Inferior parietal cortex (tissue), 1 donor: ENCODE data around the gene NAXE.
"Not testable (repeated sequence)": the region's sequence is repeated elsewhere in the genome, so short reads cannot be mapped to it uniquely, and the experiment has no call there.

Experiments used
- DNase-seq: peaks from one replicate; pipeline ENCODE4 v3.0.0-alpha.2; 2016; ENCODE audit errors: extremely low spot score

Gene NAXE

DNA sequence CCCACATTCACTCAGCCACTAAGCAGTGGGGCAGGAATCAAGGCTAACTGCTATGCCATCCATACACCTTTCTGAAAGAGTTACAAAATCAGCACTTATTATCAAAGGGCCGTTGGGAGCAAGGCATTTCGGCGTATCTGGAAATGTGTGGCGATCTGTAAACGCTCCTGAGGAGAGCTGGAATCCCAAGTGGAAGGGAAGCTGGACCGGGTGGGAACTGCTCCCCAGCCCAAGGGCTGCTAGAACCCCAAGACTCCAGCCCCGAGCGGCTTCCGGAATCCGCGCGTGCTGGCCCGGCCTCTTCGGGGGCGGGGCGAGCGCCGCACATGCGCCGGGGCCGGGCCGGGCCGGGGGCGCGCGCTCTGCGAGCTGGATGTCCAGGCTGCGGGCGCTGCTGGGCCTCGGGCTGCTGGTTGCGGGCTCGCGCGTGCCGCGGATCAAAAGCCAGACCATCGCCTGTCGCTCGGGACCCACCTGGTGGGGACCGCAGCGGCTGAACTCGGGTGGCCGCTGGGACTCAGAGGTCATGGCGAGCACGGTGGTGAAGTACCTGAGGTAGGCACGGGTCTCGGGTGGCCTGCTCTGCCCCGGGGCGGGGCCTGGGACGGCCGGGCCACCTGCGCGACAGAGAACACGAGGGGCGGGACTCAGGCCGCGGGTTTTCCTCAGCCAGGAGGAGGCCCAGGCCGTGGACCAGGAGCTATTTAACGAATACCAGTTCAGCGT, at the start of gene NAXE:
Gene NAXE, plus strand, starts transcription at position 345 of the 726 bp plus-strand sequence. Its CDS starts 29 bp downstream, at position 374.
- peak; percentile 80 for DNase-seq

DNA sequence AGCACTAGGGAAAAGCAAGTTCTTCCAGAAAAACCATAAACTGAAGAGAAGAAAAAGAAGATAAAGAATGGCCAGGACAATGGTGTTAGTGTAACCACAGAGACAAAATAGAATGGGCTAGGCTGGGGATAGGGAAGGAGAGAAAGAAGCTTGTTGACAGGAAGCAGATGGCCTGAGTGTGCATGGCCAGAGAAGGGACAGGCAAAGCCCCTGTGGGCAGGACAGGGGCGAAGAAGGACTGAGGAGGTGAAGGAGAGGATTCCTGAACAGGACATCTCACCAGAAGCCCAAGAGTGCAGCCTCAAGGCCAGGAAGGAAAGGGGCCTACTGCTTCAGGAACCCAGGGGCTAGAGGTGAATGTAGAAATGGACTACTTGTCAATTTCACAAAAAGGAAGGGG, 48.5 kb upstream of the NAXE start:
- no peak for DNase-seq

DNA sequence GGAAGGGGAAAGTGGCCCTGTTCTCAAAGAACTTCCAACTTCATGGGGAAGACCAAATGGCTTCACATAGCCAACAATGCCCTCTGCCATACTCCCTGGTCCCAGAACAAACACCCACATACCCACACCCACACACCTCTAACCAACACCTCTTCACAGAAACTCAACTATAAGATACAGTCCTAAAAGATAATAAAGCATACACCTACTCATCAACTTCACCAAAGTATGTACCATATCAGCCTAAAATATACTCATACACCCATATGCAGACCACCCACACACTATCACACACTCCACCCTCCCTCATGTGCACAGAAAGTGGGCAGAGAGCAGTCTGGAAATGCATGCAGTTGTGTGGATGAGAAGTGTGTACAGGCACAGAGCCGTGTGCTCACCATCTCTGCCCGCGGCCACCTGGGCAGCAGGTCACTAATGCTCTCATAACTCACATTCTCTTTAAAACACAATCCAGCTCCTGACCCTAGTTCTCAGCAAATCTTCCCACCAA, 46.9 kb upstream of the NAXE start:
- peak; percentile 15 for DNase-seq

DNA sequence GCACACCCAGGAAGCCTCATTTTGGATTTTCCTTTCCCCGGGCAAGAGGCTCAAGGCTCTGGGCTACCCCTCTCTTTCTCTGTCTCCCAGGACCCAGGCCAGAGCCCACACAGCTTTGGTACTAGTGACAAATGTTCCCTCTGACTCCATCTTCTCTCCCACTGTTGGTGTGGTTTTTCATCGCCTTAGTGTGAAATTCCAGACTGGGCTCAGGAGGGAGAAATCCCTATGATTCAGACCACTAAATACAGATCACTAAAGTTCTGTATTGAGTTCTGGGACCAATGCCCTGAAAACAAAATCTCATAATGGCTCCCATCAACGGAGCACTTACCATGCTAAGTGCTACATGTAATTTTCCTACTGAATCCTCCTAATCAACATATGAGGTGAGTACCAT, 45.3 kb upstream of the NAXE start:
- peak; percentile 36 for DNase-seq

DNA sequence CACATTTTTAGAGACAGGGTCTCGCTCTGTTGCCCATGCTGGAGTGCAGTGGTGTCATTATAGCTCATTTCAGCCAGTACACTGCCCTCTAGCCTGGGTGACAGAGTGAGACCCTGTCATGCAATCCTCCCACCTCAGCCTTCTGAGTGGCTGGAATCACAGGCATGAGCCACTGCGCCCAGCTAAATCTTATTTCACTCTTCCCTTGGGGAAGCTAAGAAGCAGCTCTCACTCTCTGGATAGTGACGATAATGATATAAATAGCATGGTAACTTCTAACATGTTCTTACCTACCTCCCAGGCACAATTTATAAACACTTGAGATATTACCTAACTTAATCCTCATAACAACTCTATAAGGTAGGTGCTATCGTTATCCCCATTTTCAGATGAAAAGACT, 44.1 kb upstream of the NAXE start:
- no peak for DNase-seq

DNA sequence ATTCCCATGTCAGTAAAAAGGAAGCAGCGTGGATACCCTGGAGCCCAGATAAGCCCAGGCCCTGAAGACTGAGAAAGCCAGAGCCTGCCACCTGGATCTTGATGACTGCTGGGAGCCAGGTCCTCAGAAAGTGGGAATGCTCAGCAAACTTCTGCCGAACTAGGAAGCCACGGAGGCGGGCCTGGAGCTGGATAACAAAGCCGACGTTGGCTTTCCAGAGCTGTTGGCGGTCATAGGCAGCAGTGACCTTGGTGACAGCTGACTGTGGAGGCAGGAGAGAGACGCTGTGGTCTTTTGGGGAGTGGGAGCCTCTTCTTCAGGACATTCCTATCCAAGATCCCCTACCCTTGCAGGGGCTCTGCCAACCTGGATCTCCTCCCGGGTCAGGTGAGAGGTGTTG, 43.6 kb upstream of the NAXE start:
- DNase-seq: no peak

DNA sequence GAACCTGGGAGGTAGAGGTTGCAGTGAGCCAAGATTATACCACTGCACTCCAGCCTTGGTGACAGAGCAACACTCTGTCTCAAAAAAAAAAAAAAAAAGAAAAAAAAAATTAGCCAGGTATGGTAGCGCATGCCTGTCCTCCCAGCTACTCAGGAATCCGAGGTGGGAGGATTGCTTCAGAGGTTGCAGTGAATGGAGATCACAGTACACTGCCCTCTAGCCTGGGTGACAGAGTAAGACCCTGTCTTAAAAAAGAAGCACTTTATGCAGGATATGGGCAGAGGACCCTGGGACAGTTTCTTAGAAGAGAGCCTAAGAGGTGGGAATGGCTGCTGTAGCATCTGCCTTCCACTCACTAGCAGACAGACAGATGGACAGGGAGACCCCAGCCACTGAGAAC, 42.2 kb upstream of the NAXE start:
- no peak for DNase-seq

DNA sequence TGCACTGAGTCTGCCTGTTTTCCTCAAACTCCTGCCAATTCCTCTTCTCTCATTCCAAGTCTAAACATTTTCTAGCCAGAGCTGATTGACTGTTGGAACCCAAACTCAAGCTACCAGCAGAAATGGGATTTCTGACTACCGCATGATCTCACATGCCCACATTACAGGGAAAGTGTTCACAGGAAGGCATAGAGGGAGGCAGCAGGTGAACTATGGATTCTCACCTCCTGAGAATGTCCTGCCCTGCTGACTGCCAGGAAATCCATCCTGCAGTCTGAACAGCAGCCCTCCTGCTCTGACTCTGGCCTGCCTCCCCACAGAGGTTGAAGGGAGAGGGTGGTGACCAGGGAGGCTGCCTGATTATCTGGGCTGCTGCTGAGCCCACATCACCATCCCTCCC, 41.7 kb upstream of the NAXE start:
- DNase-seq: no peak

DNA sequence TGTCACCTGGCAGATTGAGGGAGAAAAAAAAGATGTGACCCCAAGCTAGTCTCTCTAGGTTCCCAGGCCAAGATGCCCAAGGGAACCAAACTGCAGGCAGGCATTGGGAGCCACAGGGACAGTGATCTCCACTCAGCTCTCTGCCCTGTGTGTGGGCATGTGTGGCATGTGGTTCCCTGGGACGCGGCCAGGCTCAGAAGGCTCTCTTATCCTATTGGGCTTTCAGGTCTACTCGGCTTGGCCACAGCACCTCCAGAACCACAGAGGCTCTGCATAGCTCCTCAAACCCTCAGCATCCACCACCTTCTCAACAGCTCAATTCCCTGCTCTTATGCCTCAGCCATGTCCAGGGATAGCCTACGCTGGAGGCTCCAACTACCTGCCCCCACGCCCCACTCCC, 41.2 kb upstream of the NAXE start:
- no peak for DNase-seq

DNA sequence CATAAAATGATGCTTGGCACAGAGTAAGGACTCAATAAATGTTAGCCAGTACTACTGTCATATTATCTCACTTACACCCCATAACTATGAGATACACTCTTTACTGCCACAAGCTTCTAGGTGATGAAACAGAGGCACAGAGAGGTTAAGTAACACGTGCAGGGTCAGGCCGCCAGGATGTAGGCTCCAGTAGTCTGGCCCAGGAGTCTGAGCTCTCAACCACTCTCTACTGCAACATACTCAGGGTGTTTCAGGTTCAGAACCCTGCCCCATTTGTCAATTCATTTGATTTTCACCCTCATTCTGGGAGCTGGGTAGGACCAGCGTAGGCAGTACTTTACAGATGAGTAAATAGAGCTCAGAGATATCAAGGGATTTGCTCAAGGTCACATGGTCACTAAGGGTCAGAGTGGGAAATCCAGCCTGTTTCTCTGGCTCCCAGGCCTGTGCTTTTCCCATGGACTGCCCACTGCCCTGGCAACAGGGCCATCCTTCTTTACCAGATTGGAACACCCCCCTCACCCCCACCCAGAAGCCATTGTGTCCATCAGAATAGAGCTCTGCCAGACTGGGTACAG, 40.4 kb upstream of the NAXE start:
- DNase-seq: no peak

DNA sequence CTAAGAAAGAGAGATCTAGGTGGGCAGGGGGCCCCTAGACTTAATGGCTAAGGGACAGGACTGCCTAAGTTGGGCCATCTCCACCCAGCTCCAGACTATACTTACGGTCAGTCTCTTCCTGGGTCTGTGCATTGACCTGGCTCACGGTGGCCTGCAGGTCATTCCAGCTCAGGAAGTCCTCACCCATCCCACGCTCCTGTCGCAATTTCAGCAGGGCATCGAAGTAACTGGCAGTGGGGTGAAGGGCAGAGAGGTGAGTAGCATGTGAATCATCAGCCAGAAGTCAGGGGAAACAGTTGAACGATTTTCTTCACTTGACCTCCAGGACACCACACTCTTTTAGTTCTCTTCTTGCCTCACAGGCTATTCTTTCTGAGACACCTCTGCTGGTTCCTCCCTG, 39.7 kb upstream of the NAXE start:
- no peak for DNase-seq

DNA sequence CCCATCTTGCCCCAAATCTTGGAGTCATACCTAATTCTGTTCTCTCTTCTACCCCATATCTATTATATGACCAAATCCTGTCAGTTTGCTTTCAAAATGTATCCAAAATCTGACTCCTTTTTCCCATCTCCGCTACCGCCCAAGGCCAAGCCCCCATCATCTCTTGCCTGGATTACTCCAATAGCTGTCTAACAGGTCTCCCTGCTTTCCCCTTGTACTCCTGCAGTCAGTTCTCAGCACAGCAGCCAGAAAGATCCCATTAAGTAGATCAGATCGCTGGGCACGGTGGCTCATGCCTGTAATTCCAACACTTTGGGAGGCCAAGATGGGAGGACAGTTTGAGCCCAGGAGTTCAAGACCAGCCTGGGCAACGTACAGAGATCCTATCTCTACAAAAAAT, 39.1 kb upstream of the NAXE start:
- no peak for DNase-seq

DNA sequence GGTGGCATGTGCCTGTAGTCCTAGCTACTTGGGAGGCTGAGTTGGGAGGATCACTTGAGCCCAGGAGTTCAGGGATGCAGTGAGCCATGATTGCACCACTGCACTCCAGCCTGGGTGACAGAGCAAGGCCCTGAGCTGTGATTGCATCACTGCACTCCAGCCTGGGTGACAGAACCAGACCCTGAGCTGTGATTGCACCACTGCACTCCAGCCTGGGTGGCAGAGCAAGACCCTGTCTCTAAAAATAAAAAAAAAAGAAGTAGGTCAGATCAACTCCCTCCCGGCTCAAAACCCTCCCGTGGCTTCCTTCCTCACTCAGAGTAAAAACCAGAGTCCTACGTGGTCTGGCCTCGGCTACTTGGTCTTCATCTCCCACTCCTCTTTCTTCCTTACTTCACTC, 38.6 kb upstream of the NAXE start:
- DNase-seq: not testable (repeated sequence)

DNA sequence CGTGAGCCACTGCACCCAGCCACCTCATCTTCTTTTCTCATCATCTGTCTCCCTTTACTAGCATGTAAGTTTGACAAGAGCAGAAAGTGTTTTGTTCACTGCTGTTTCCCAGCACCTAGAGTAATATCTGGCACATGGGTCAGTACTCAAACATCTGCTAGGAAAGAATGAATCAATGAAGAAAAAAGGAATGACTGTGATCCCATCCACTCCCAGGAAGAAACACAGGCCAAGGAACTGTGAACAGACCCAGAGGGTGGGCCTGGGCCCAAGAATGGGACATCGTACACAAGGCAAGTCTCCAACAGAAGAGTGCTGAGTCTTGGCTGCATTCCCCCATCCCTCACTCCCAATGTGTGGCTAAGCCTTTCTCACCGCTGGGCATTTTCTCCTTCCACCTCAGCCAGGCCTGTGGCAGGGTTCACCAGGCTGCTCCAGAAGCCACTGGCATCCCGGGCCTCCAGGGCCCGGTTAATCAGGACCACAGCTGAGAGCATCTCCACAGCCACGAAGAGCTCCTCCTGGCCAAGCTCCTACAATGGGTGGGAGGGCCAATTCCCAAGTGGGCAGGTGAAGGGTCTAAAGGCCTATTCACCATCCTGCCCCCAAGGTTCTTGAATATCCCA, 37.6 kb upstream of the NAXE start:
- DNase-seq: no peak

DNA sequence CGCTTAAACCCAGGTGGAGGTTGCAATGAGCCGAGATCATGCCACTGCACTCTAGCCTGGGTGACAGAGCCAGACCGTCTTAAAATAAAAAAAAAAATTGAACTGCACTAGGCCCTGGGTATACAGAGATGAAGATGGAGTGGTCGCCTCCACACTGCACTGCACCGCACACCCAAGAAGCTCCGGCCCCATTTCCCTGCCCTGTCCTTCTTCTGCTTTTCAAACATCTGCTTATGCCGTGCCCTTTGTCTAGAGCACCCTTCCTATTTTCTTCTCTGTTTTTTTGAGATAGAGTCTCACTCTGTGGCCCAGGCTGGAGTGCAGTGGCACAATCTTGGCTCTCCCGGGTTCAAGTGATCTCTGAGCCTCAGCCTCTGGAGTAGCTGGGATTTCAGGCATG, 36.6 kb upstream of the NAXE start:
- DNase-seq: no peak

DNA sequence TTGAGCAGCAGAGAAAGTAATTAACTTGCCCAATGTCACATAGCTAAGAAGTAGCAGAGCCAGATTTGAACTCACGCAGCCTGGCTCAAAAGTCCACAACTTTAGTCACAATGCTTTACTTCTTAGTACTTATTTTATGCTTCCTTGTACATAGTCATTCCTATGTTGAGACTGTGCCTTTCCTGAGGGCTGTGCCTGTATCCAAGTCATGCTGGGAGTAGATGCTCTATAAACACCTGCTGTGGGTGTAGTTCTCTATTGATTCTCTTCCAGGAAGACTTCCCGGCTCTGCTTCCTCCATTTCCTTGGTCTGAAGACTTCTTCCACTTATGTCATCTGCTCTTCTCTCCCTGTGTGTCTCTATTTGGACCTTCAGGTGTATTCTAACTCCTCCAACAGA, 35.9 kb upstream of the NAXE start:
- no peak for DNase-seq

DNA sequence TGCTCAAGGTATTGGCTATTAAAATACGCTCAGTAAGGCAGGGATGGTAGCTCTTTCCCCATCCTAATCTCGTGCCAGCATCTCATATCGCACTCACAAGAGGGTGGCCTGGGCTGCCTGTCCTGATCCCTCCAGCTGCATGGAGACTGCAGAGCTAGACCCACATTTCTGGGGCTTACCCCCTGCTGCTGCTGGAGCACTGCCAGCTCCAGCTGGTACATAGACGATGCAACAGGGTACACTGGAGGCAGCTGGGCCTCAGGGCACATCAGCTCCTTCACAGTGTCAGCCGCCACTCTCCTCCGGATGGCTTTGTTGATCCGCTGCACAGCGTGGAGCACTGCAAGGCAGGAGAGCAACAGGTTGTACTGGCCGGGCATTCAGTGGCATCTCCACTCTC, 35.2 kb upstream of the NAXE start:
- DNase-seq: no peak

DNA sequence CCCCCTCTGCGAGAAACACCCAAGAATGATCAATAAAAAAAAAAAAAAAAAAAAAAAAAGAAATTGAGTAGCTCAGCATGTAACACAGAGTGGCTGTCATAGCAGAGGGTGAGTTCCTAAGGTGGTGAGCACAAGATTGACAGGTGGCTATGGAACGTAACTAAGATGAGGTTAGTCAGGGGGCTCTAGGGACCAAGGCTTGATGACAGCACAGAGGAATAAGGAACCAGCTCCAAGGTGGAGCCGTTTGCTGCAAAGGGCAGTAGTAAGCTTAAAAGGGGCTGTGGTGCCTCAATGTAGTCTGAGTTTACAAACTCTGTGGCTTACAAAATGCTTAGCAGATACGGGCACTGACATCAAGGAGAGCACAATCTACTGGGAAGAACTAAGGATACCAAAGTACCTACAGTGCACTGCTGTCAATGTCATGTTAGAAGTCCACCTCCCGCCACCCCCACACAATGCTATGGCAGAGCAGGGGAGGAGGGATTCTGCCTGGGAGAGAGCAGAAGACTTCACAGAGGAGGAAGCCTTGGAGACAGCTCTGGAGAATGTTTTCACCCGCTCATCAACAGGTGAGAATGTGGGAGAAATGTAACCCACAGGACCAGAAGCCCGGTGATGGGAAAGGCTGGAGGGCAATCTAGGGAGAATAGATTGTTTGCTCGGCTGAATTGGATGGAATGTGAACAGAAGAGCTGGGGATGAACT, 32.3 kb upstream of the NAXE start:
- no peak for DNase-seq

DNA sequence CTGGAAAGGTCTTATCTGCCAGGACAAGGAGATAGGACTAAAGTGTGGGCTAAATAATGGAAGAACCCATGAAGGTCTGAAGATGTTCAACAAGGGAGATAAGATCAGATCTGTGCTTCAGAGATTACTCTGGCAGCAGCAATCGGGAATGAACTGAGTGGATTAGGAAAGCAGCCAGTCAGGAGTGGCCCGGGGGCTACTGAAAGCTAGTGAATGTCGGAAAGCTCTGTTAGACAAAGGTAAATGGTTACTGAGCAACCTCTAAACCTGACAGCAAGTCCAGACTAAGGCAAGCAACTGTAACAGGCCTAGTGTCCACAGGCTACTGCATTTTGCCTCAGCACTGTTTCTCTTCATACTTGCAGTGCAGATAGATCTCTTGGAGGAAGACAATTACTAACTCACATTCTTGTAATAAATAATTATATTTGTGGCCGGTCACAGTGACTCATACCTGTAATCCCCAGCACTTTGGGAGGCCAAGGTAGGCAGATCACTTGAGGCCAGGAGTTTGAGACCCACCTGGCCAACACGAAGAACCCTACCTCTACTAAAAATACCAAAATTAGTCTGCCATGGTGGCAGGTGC, 31.7 kb upstream of the NAXE start:
- DNase-seq: no peak

DNA sequence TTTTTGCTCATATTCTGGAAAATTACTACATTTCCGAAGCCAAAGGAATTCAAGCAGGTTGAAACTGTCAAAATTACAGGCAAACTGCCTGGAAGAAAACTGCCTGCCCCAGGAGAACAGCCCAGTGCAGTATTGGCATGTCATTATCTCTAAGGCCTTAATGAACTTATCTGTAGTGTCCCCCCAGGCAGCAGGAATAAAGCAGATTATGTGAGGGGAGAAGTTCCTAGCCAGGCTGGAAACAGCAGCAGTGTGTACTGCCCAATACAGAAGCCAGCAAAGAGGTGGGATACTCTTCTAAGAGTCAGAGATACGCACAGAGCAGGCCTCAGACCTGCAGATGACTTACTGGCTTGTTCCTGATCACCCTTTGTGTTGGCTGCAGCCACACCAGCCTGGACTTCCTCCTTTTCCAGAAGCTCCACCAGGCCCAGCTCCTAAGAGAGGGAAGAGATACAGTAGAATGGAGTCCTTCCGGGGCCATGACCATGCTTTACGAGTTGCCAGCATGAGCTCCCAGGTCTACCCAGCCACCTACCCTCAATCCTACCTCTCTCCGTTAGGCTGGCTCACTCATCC, 30.9 kb upstream of the NAXE start:
- DNase-seq: no peak

DNA sequence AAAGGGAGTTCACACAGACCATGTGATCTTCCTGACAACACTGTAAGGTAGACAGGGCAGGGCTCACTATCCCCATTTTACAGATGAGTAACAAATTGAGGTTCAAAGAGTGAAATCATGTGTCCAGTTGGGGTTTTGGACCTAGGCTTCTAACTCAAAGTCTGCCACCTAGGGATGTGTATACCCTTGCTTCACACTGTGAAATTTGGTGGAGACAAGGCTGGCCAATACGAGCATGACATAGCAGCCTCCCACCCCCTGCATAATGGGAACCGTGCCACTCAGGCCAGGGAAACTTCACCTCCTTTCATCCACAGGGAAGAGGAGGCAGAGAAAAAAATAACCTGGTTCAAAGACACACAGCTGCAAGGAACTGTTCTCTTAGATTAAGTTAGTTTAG, 26.1 kb upstream of the NAXE start:
- DNase-seq: no peak

DNA sequence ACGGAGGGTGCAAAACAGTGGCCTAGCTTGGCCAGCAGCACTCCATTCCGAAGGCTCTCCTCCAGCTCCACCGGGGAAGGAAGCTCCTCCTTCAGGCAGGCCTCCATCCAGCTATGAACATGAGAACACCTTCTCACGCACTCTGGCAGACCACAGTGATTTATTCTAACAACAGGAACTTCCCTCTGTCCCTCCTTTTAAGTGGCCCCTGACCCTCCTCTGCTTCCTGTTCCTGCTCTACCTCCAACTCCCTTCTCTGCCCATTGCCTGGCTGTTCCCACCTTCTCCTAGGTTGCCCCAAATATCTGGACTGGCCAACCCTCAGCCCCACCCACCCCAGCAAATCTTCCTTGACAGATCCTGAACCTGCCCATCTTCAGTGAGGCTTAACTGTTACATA, 25.1 kb upstream of the NAXE start:
- DNase-seq: no peak
